Measurements from ENCODE around the gene UQCRC2. TPM values are rescaled to one million over a fixed set of nuclear protein-coding genes. Genes with fewer than 3 reads are reported as not detected.
A peak's percentile ranks its signal among the peaks of the same experiment; 100 is the strongest.
"Not testable (repeated sequence)": the region's sequence is repeated elsewhere in the genome, so short reads cannot be mapped to it uniquely, and the experiment has no call there.

UQCRC2 gene
- total RNA-seq, 1 donor from 2014 or later = 483 TPM

DNA sequence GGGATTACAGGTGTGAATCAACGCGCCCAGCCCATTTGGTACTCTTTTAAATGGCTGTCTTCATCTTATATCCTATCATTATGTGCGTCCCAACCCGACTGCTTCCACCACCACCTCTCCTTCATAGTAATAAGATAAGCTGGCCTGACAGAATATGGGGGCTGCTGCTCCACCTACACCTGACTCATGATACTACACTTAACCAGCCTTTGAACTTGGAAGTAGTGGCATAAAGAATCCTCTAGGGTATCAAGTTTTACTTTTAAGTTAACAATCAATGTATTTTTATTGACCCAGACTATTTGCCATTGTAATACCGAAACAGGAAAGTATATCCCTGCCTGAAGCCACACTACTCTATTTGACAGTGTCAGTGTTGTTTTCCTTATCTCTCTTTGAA, 28.9 kb downstream of the UQCRC2 start:
- DNase-seq = no peak

DNA sequence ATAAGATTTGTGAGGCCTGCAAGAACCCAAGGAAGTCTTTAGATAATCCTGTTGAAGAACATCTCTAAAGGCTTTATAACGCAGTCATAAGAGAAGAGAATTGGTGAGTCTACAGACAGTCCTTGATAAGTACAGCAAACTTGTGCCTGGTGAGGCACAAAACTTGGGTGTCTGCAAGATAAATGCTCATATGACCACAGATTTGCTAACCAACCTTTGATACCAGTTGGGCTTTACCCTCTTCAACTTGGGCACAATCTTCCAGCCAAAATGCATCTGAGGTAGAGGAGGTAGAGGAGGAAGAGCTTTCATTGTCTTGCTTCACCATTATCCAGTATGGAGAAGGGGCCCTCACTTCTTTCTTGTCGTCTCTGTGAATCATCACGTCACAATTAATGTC, 30.9 kb downstream of the UQCRC2 start:
- DNase-seq = no peak

DNA sequence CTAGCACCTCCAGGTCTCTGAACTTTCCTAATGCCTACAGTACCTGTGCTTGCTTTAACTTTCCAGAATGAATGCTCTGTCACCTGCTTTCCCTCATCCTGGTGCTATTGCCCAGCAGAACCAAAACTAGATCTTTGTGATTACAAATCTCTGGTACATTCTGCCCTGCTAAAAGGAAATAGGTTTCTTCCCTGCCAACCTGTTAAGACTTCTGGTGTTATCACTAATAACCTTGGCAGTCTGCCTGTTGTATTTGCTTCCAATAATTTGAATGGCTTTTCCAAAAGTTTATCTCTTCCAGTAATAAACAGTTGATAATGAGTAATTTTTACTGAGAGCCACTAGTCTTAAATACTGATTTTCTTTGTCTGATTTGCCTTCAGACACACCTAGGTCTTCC, 32.4 kb downstream of the UQCRC2 start:
- no peak for DNase-seq

DNA sequence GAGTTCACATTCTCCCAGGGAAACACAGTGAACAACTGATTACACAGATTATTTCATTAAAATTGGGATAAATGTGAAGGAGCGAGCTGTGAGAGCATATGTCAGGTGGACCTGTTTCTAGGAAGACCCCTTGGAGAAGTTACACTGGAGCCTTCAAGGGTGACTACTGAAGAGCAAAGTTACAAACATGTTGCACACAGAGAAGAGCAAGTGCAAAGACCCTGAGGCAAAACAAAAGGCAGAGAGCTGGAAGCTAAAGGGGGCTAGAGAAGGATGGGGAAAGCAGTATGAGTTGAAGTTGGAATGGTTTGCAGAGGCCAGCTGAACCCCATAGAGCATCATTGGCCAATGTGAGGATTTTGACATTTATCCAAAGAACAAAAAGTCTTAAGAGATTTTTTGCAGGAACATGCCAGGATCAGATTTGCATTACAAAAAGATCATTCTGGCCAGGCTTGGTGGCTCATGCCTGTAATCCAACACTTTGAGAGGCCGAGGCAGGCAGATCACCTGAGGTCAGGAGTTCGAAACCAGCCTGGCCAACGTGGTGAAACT, 33.6 kb downstream of the UQCRC2 start:
- DNase-seq = no peak

DNA sequence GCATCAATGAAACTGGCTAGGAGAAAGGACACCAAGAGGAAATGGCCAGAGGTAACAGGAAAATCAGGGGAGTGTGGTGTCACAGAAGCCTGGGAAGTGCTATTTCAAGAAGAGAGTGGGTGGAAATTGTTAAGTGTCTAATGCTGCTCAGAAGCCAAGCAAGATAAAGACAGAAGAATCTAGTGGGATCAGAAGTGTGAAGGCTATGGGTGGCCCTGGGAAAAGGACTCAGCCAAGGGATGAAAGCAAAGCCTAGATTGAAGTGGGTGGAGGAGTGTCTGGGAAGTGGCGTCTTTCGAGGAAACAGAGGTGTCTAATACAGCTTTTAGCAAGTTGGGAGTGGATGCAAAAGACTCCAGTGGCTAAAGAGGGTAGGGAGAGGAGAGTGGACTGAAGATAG, 34.3 kb downstream of the UQCRC2 start:
- DNase-seq = no peak

DNA sequence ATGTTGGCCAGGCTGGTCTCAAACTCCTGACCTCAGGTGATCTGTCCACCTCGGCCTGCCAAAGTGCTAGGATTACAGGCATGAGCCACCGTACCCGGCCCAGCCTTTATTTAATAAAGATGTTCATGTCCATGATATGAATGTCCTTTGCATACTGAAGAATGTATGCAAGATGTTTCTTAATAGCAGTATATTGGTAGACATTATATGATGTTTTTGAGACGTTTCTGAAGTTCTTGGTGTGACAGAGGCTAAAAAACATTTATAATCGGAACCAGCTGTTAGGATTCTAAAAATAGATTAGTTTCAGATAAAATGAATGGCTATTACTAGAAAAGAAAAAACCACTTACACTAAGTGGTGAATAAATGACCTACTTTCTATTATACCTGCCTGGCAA, 36.0 kb downstream of the UQCRC2 start:
- DNase-seq = no peak

DNA sequence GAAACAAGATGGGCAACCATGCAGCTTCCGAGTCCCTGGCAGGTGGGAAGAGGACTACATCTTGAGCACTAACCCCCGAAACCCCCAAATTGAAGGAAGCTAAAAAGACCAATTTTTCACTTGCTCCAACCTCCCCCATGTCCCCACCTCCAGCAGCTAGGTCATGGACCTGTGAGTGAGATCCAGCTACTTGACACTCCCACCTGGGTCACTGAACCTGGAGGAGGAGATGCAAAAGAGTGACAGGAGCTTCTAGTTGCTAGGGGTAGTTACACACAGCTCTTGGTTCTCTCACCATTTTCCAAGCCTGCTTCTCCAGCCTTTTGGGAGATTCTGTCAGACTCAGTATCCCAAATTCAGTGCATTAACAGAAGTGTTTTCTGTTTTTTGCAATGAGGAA, 36.6 kb downstream of the UQCRC2 start:
- no peak for DNase-seq

DNA sequence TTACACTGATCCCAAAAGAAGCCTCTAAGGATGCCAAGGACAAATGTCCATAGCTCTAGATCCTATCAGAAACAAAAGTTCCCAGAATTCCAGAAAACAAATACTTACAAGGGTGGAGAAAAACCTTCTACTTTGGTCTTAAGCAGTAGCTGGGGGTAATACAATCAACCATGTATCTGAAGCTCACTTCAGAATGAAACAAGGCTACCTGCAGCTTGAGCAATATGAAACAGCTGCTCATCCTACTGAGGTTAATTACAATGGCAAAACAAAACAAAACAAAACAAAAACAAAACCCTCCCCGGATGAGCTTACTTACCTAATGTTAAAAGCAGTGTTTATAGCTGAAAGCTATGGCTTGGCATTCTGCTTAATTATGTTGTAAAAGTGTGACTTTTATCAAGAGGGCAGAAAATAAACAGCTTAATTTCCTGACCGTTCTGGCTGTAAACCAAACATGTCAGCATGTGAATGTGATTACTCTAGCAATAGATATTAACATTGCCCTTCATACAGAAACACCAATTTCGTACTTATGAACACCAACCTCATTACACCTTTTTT, 37.3 kb downstream of the UQCRC2 start:
- no peak for DNase-seq

DNA sequence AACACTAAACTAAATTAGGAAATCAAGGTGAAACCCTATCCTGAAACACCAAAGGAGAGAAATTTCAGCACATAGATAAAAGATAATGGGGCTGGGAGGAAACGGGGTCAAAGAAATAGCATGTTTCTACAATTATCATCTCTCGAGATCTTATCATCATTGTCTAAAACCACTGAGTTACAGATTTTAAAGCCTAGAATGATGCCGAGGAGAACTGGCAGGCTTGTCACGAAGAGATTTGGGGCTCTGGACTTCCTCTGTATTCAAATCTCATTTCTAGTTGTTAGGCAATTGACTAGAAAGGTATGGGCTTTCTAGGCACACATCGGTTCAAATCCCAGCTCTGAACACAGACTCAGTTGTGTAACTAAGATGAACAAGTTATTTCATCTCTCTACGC, 38.5 kb downstream of the UQCRC2 start:
- no peak for DNase-seq

DNA sequence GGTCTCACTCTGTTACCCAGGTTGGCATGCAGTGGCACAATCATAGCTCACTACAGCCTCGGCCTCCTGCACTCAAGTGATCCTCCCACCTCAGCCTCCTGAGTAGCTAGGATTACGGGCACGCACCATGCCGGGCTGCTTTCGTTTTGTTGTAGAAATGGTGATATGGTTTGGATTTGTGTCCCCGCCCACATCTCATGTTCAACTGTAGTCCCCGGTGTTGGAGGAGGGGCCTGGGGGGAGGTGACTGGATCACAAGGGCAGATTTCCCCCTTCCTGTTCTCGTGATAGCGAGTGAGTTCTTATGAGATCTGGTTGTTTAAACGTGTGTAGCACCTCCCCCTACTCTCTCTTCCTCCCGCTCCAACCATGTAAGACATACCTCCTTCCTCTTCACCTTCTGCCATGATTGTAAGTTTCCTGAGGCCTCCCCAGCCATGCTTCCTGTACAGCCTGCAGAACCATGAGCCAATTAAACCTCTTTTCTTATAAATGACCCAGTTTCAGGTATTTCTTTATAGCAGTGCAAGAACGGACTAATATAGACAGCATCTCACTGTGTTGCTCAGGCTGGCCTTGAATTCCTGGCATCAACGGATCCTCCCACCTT, 41.8 kb downstream of the UQCRC2 start:
- no peak for DNase-seq

DNA sequence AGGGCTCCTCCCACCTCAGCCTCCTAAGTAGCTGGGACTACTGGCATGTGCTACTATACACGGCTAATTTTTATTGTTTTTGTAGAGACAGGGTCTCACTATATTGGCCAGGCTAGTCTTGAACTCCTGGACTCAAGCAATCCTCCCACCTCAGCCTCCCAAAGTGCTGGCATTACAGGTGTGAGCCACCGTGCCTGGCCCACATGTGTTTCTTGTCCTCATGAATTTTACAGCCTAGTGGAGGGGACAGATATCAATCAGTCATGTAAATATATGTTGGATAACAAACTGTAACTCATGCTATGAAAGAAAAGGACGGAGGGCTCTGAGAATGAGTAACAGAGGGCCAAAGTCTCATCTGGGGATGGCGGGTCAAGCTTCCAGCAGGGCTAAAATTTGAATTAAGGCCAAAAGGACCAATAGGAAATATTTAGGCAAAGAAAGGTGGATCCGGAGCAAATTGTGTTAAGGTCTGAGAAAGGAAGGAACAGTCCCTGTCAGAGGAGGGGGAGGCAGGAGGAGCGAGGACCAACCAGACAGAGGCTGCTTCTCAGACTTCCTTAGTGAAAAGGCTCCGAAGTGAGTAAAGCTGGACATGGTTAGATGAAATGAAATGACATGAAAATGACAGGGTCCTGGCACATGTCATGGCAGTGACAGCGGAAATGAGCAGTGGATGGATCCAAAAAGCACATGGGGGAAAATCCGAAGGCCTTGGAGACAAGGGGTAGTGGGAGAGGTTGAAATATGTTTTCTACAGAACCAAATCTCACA, 43.9 kb downstream of the UQCRC2 start:
- DNase-seq = no peak

DNA sequence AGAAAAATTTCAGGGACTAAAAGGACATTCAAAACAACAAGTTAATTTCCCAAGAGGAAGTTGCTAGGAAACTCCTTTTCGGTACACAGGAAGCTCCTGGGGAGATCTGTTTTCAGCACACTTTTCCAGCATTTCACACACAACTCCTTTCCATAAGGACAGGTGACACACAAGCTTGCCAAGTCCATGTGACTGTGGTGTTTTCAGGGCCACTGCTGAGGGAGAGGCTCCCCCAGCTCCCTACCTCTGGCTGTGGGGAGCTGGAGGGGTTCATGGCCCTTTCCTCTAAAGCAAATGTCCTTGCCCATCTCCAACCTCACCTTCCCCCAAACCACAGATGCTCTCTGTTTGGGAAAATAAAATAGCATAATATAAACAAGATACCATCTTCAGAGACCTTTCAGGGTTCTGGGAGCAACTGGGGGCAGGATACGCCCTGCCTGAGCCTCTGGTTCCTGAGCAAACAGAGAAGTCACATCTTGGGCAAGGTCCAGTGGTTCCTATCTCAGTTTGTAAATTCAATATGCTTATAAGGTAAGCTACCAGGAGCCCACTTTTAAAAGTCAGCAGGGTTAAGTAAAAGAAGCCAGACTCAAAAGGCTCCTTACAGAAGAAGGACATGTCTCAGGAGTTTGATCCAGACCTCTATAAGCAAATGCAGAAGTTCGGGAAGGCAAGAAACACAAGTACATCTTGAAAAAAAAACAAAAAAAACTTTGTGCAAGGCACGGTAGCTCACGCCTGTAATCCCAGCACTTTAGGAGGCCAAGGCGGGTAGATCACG, 44.7 kb downstream of the UQCRC2 start:
- DNase-seq = peak; percentile 35

DNA sequence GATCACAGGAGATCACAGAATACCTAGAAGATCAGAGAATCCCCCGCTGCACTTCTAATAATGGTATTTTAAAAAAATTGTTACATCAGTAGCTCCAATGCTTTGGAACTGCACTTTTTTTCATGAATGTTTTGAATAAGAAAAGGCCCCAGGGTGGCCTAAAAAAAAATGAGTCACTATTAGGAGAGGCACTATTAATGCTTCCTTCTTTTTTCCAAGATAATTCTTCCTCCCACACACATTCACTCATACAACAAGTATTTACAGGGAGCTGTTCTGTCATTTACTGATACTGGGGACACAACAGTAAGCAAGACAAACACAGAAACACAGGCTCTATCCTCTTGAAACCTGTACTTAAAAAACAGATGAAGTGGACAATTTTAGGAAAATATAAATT, 48.4 kb downstream of the UQCRC2 start:
- DNase-seq = no peak

DNA sequence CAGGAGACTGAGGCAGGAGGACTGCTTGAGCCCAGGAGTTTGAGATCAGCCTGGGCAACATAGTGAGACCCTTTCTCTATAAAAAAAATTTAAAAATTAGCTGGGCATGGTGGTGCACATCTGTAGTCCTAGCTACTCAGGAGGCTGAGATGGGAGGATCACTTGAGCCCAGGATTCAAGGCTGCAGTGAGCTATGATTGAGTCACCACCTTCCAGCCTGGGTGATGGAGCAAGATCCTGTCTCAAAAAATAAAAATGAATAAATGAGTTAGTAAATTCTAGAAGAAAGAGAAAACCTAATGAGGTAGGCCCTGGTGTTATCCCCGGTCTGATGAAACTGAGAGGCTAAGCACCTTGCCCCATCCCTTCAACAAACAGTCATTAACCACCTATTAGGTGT, 48.9 kb downstream of the UQCRC2 start:
- not testable (repeated sequence) for DNase-seq

DNA sequence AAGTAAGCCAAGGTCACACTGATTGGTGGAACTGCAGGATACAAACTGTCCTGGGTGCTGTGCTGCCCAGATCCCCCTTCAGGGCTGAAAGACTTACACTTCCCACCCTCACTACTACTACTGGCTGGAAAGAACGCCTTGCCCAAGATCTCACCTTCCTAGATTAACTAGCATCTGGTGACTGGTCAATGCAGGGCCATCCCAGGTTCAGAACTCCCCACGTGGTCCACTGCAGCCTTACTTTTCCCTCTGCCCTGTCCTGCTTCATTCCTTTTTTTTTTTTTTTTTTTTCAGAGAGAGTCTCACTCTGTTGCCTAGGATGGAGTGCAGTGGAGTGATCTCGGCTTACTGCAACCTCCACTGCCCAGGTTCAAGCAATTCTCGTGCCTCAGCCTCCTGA, 50.0 kb downstream of the UQCRC2 start:
- DNase-seq = no peak

DNA sequence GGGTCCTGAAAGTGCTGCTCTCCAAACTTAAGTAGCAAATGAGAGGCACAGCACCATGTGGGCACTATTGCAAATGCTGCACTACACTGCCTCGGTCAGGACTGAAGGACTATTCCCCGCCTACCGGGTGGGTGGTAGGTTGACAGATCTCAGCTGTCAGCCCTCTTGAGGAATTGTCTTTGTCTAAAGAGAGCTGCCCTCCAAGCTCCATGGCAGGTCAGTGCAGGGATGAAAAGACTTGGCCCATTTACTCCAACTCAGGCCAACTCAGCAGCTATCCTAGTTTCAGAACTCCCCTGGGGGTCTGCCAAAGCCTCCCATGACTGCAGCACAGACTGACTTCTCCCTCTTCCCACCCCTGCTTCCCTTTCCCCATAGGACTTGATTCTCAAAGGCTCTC, 51.2 kb downstream of the UQCRC2 start:
- no peak for DNase-seq

DNA sequence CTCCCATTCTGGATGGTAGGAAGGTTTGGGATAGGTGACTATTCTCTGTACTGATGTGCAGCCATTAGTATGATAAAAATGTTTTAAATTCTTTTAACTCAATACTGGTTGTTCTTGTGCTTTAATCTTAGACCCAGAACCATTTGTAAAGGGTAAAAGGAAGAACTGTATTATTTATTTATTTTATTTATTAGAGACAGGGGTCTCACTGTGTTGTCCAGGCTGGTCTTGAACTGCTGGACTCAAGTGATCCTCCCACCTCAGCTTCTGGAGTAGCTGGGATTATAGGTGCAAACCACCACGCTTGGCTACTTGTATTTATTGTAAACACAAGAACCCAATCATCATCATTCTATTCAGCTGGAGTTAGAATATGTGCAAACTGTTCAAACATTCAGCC, 52.6 kb downstream of the UQCRC2 start:
- no peak for DNase-seq

DNA sequence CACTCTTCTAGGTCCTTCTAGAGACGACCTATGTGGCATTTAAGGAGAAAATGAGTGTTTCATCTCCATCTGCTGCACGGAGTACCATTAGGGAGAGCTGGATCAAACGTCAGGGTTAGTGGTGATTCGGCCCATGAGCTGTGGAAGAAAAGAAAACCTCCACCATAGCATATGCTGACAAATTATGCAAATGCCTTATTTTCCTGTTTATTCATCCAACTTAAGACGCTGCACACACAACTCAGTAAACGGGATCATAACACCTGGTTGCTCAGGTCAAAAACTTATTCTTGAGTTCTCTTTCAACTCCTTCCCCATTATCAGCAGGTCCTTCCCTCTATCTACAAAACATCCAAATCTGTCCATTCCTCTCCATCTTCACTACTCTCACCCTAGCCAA, 53.5 kb downstream of the UQCRC2 start:
- DNase-seq = no peak

DNA sequence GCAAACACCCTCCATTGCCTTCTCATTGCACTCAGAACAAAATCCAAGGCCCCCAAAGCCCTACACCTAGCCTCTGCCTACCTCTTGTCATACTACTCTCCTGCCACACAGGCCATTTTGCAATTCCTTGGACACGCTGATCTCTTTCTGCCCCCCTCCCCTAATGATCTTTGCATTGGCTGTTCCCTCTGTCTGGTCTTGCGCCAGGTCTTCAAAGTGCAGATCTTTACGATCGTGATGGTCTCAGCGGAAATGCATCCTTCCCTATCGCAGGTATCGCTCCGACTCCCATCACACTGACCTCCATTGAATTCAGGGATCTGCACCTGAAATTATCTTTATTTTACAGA, 54.0 kb downstream of the UQCRC2 start:
- no peak for DNase-seq

DNA sequence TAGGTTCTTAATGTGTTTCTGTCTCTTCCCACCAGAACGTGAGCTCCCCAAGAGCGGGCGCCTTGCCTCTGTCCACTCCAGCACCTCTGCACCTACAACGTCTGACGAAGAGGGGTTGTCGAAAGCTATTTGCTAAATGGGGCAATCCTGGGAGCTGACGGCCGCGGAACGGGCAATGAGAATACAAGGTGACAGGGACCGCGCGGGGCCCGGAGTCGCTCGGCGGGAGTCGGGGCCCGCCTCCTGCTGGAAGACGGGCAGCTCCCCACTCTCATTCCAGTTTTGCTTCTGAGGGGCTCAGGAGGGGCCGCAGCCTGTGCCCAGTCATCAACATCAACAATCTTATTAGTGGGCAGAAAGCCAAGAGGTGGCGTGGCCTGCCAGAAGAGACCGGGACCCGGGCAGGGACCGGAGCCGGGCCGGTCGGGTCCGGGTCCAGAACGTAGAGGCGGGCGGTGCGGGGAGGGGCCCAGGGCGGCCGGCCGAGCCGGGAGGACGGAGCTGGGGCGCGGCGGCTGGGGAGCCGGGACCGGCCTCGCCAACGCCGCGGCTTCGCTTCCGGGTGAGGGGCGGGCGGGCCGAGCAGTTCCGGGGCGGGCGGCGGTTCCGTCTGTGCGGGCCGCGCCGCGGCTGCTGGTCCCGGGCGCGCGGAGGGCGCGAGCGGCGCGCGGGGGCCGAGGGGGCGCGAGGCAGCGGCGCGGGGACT, 54.5 kb downstream of the UQCRC2 start, which contains the start of gene MOSMO:
Gene MOSMO, plus strand, starts transcription at position 603 of the 706 bp plus-strand sequence. CDS start 191 bp downstream, outside the sequence.
- DNase-seq = peak; percentile 78

DNA sequence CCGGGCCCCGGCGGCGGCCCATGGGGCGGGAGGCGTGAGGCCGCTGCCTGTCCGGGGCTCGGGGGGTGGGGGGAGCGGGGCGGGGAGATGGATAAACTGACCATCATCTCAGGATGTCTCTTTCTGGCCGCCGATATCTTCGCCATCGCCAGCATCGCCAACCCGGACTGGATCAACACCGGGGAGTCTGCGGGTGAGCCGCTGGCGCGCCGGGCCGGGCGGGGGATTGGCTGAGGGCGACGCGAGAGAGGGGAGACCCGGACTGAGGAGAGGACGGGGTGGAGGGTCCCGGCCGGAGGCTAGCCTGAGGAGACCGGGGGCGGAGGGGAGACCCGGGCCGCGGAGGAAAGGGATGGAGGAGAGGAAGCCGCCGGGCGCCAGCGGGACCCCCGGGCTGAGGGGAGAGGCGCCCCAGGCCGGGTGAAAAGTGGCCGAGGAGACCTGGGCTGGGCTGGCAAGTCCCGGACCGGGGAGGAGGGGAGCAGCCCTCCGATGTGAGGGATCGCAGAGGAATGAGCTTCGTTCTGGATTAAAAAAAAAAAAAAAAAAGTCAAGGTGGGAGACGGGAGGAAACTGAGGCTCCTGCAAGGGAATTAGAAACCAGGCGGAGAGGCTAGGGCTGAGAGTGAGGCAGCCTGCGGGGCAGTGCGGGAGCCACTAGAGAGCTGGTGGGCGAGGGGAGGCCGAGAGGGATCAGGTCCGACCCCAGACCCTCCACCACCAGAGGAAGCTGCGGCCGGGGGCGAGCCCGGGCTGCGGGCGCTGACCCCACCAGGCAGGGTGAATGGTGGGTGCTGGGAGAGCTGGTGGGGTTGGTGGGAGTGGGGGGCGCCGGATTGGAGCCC, 55.3 kb downstream of the UQCRC2 start:
- peak; percentile 24 for DNase-seq
